Trophoblast cell (in vitro differentiated cells and primary cell): ENCODE data around the gene PAX4.

Experiments
- DNase-seq, 2 donors: peaks; one replicate each; pipeline ENCODE4 v3.0.0-alpha.2; 2016
- H2AFZ ChIP-seq: 2 replicates; pipeline ENCODE4 v1.6.1; 2013; ENCODE audit warnings: low read length, moderate library complexity, mild to moderate bottlenecking; ENCODE audit not compliant: insufficient read depth, poor library complexity
- H2AK5ac ChIP-seq: 2 replicates; pipeline ENCODE4 v1.6.1; 2013; ENCODE audit warnings: mild to moderate bottlenecking, low read length
- H2BK120ac ChIP-seq: 2 replicates; pipeline ENCODE4 v1.6.1; 2013; ENCODE audit warnings: low read length, mild to moderate bottlenecking, moderate library complexity; ENCODE audit not compliant: insufficient read depth, poor library complexity
- H2BK12ac ChIP-seq: 2 replicates; pipeline ENCODE4 v1.6.1; 2013; ENCODE audit warnings: mild to moderate bottlenecking, low read length, moderate library complexity
- H2BK5ac ChIP-seq: 2 replicates; pipeline ENCODE4 v1.6.1; 2013; ENCODE audit warnings: low read length, low read depth, moderate library complexity, mild to moderate bottlenecking; ENCODE audit not compliant: poor library complexity
- H3K14ac ChIP-seq: 2 replicates; pipeline ENCODE4 v1.6.1; 2013; ENCODE audit warnings: mild to moderate bottlenecking, low read length
- H3K18ac ChIP-seq: 2 replicates; pipeline ENCODE4 v1.6.1; 2013; ENCODE audit warnings: mild to moderate bottlenecking, low read length
- H3K23ac ChIP-seq: 2 replicates; pipeline ENCODE4 v1.6.1; 2013; ENCODE audit warnings: low read length
- H3K27ac ChIP-seq: 2 replicates; pipeline ENCODE4 v1.5.1; 2013; ENCODE audit warnings: low read depth, mild to moderate bottlenecking, inconsistent platforms, low read length, moderate library complexity
- H3K27me3 ChIP-seq: 2 replicates; pipeline ENCODE4 v1.6.1; 2013; ENCODE audit warnings: inconsistent platforms, mild to moderate bottlenecking, low read length, moderate library complexity; ENCODE audit not compliant: insufficient read depth
- H3K36me3 ChIP-seq, 2 experiments: 1 replicate in 1 of 2; 2 replicates in 1 of 2; pipeline ENCODE4 v1.6.1; 2013; ENCODE audit warnings: low read length in 2 of 2, mild to moderate bottlenecking in 2 of 2, moderate library complexity in 1 of 2; ENCODE audit not compliant: insufficient read depth in 2 of 2, control insufficient read depth in 1 of 2
- H3K4ac ChIP-seq: 2 replicates; pipeline ENCODE4 v1.6.1; 2013; ENCODE audit warnings: low read depth, mild to moderate bottlenecking, low read length, moderate library complexity
- H3K4me1 ChIP-seq, 2 experiments: 1 replicate in 1 of 2; 2 replicates in 1 of 2; pipeline ENCODE4 v1.6.1; 2013; ENCODE audit warnings: low read length in 2 of 2, mild to moderate bottlenecking in 2 of 2, moderate library complexity in 1 of 2; ENCODE audit not compliant: insufficient read depth in 2 of 2, control insufficient read depth in 1 of 2
- H3K4me2 ChIP-seq: 2 replicates; pipeline ENCODE4 v1.6.1; 2013; ENCODE audit warnings: inconsistent platforms, mild to moderate bottlenecking, low read length, moderate library complexity
- H3K4me3 ChIP-seq: 2 replicates; pipeline ENCODE4 v1.5.1; 2013; ENCODE audit warnings: mild to moderate bottlenecking, low read depth, low read length, inconsistent platforms
- H3K79me1 ChIP-seq: one replicate; pipeline ENCODE4 v1.6.1; 2013; ENCODE audit warnings: low read length
- H3K79me2 ChIP-seq: 2 replicates; pipeline ENCODE4 v1.6.1; 2013; ENCODE audit warnings: low read length, mild to moderate bottlenecking; ENCODE audit not compliant: control insufficient read depth, insufficient read depth, poor library complexity
- H3K9ac ChIP-seq: 2 replicates; pipeline ENCODE4 v1.6.1; 2013; ENCODE audit warnings: mild to moderate bottlenecking, low read length
- H3K9me3 ChIP-seq: 2 replicates; pipeline ENCODE4 v1.6.1; 2013; ENCODE audit warnings: low read depth, mild to moderate bottlenecking, control low read depth, inconsistent platforms, low read length; ENCODE audit not compliant: insufficient read depth
- H4K12ac ChIP-seq: 2 replicates; pipeline ENCODE4 v1.6.1; 2013; ENCODE audit warnings: low read depth, mild to moderate bottlenecking, low read length, moderate library complexity
- H4K8ac ChIP-seq: 2 replicates; pipeline ENCODE4 v1.6.1; 2013; ENCODE audit warnings: low read depth, mild to moderate bottlenecking, low read length, moderate library complexity
- H4K91ac ChIP-seq: one replicate; pipeline ENCODE4 v1.6.1; 2013; ENCODE audit warnings: low read depth, mild to moderate bottlenecking, low read length, moderate library complexity
- WGBS: extraction: QIAGEN DNeasy Blood & Tissue Kit; methylation state at CpG from one replicate; pipeline ENCODE4 v1.1.7; 2013; ENCODE audit warnings: missing lambda C conversion rate; ENCODE audit not compliant: insufficient read length, insufficient coverage; ENCODE audit errors: extremely low coverage; 5-methylcytosine and 5-hydroxymethylcytosine counted together

The PAX4 gene

DNA sequence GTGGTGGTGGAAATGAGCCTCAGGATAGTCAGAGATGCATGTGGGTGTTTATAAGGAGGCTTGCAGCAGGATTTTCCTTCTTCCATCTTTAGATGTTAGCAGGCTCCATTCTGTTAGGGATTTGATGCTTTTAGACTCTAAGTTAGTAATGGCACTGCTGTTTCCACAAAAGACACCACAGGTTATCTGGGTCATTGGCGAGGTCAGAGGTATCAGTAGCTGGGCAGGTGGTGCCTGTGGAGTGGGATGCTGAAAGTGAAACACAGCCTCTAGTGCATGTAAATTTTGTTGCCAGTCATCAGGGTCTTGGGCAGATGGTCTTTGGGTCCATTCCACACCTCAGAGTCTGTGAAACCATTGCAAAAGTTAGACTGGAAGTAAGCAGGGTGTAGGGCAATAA lies 833 bp upstream of the PAX4 start:
- no peaks in the 10 kb centered on the region for H3K79me2 ChIP-seq
- H3K18ac ChIP-seq = no peak overlapping the region
- H4K12ac ChIP-seq = no peak overlapping the region
- WGBS = no CpG with 5 or more reads among the region's 1 CpG
- H2BK12ac ChIP-seq = no peak overlapping the region
- no peak overlapping the region for H3K4me3 ChIP-seq
- H4K8ac ChIP-seq = no peak overlapping the region
- H3K9me3 ChIP-seq = peaks cover 4% of the 10 kb centered on the region
- no peak overlapping the region for H3K23ac ChIP-seq
- no peaks in the 10 kb centered on the region for H3K79me1 ChIP-seq
- no peak overlapping the region for H2BK120ac ChIP-seq
- H3K9ac ChIP-seq = no peak overlapping the region
- no peak overlapping the region for H3K27ac ChIP-seq
- H2BK5ac ChIP-seq = no peak overlapping the region
- H3K4me1 ChIP-seq = no peaks in the 10 kb centered on the region
- no peak overlapping the region for H3K4ac ChIP-seq
- H3K14ac ChIP-seq = no peak overlapping the region
- no peaks in the 10 kb centered on the region for H3K36me3 ChIP-seq
- no peak overlapping the region for H3K4me2 ChIP-seq
- no peak overlapping the region for H2AK5ac ChIP-seq
- H3K27me3 ChIP-seq = peaks cover 20% of the 10 kb centered on the region
- H2AFZ ChIP-seq = no peak overlapping the region
- H4K91ac ChIP-seq = no peak overlapping the region
- no peak for DNase-seq

DNA sequence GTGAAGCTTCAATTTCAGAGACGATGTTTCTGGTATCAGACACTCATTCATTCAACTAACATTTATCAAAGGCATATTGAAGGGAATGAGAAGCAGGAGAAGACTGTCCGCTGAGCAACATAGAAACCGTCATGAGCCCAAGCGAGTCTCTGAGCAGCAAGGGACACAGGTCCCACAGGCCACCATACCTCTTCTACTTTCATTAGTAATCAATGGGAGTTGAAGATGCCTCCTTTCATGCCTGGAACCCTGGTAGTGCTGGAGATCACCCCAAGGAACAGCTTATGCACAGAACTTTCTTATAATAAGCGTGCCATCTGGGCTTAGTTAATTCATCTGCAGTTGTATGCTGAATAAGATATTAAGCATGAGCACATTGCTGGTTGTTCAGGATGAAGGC lies 1.2 kb downstream of the PAX4 start:
- H3K36me3 ChIP-seq = no peaks in the 10 kb centered on the region
- no peak overlapping the region for H4K8ac ChIP-seq
- H3K4ac ChIP-seq = no peak overlapping the region
- H2BK12ac ChIP-seq = no peak overlapping the region
- no peaks in the 10 kb centered on the region for H3K79me2 ChIP-seq
- H3K18ac ChIP-seq = no peak overlapping the region
- H3K9ac ChIP-seq = no peak overlapping the region
- peaks cover 20% of the 10 kb centered on the region for H3K27me3 ChIP-seq
- no peak overlapping the region for H4K91ac ChIP-seq
- no peaks in the 10 kb centered on the region for H3K4me1 ChIP-seq
- H3K14ac ChIP-seq = no peak overlapping the region
- no peak overlapping the region for H2AK5ac ChIP-seq
- H3K23ac ChIP-seq = no peak overlapping the region
- no peak overlapping the region for H3K4me2 ChIP-seq
- H3K4me3 ChIP-seq = no peak overlapping the region
- no peak overlapping the region for H2BK5ac ChIP-seq
- no peak overlapping the region for H4K12ac ChIP-seq
- H3K79me1 ChIP-seq = no peaks in the 10 kb centered on the region
- no peak overlapping the region for H2AFZ ChIP-seq
- H3K9me3 ChIP-seq = peaks cover 7% of the 10 kb centered on the region
- no CpG with 5 or more reads among the region's 5 CpGs for WGBS
- DNase-seq = no peak
- no peak overlapping the region for H2BK120ac ChIP-seq
- no peak overlapping the region for H3K27ac ChIP-seq

GRCh38 chr7:127612263-127612662 lies 5.7 kb downstream of the PAX4 start:
- no peak for DNase-seq
- H3K36me3 ChIP-seq = no peaks in the 10 kb centered on the region
- H3K4me3 ChIP-seq = no peak overlapping the region
- no peak overlapping the region for H3K9ac ChIP-seq
- no peak overlapping the region for H3K4ac ChIP-seq
- H3K14ac ChIP-seq = no peak overlapping the region
- no peaks in the 10 kb centered on the region for H3K79me1 ChIP-seq
- no peak overlapping the region for H2BK5ac ChIP-seq
- no peak overlapping the region for H3K27ac ChIP-seq
- H2AK5ac ChIP-seq = no peak overlapping the region
- no CpG with 5 or more reads among the region's 1 CpG for WGBS
- no peak overlapping the region for H3K23ac ChIP-seq
- H4K12ac ChIP-seq = no peak overlapping the region
- no peak overlapping the region for H4K8ac ChIP-seq
- H3K4me1 ChIP-seq = no peaks in the 10 kb centered on the region
- no peak overlapping the region for H3K18ac ChIP-seq
- no peak overlapping the region for H2BK12ac ChIP-seq
- H3K27me3 ChIP-seq = no peaks in the 10 kb centered on the region
- no peaks in the 10 kb centered on the region for H3K79me2 ChIP-seq
- H2BK120ac ChIP-seq = no peak overlapping the region
- no peak overlapping the region for H3K4me2 ChIP-seq
- peaks cover 16% of the 10 kb centered on the region for H3K9me3 ChIP-seq
- H4K91ac ChIP-seq = no peak overlapping the region
- H2AFZ ChIP-seq = no peak overlapping the region

DNA sequence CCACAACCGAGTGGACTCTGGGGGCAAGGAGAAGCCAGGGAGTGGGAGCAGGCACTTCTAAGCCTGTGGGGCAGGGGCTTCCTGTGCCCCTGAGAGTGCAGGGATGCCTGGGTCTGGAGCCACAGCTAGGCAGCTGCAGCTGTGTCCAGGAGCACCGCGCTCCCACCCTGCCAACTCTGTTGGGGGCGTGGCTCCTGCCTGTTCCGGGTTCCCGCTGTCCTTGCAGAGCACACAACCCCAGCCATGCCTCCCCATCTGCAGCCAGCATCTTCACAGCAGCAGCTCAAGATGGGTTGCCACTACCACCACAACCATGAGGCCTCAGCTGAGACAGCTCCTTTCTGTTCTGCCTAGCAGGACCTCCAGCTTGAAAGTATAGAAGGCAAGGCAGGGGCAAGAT lies 8.6 kb downstream of the PAX4 start:
- Histone ChIP-seq H2AFZ (no peak overlapping the region), H3K9ac (no peak overlapping the region), H4K12ac (no peak overlapping the region), H2BK12ac (no peak overlapping the region), H3K27ac (no peak overlapping the region), H3K23ac (no peak overlapping the region), H3K4me3 (no peak overlapping the region), H3K9me3 (peaks cover 16% of the 10 kb centered on the region), H4K8ac (no peak overlapping the region), H3K36me3 (no peaks in the 10 kb centered on the region), H3K18ac (no peak overlapping the region), H3K27me3 (no peaks in the 10 kb centered on the region), H3K79me1 (no peaks in the 10 kb centered on the region), H3K14ac (no peak overlapping the region), H3K4me1 (no peaks in the 10 kb centered on the region), H3K79me2 (no peaks in the 10 kb centered on the region), H4K91ac (no peak overlapping the region), H2BK120ac (no peak overlapping the region), H3K4ac (no peak overlapping the region), H2BK5ac (no peak overlapping the region), H3K4me2 (no peak overlapping the region), H2AK5ac (no peak overlapping the region)
- no CpG with 5 or more reads among the region's 6 CpGs for WGBS
- DNase-seq = no peak
